ENCODE measurements around the gene LACTBL1.

- TF ChIP-seq CTCF (IDR thresholded peaks at IDR 0.05; ENCODE audit: low read depth, low read length) (no peak), MAX (IDR thresholded peaks at IDR 0.05; ENCODE audit: low read depth, low read length) (no peak)
Measured at GRCh38 chr1:22963044-22963677, 9.5 kb downstream of the LACTBL1 start.
